ENCODE measurements around the gene TGFBR3L.

Gene TGFBR3L

GRCh38 chr19:7904074-7905020 is 10.3 kb upstream of the TGFBR3L start:
- DNase-seq = peak; percentile 56 to 61

GRCh38 chr19:7905268-7905667 is 9.4 kb upstream of the TGFBR3L start:
- no peak for DNase-seq

GRCh38 chr19:7905859-7906258 is 8.8 kb upstream of the TGFBR3L start:
- DNase-seq = no peak

GRCh38 chr19:7907122-7907521 is 7.5 kb upstream of the TGFBR3L start:
- no peak for DNase-seq

- DNase-seq = no peak
Measured at GRCh38 chr19:7907544-7907943, 7.1 kb upstream of the TGFBR3L start.

GRCh38 chr19:7908078-7908699 is 6.4 kb upstream of the TGFBR3L start:
- DNase-seq = no peak

- DNase-seq = no peak
Measured at GRCh38 chr19:7908742-7909461, 5.7 kb upstream of the TGFBR3L start.

GRCh38 chr19:7909471-7910067 is 5.1 kb upstream of the TGFBR3L start:
- DNase-seq = no peak

GRCh38 chr19:7910321-7911161 is 4.1 kb upstream of the TGFBR3L start:
- no peak for DNase-seq

- no peak for DNase-seq
Measured at GRCh38 chr19:7911508-7912143, 3.0 kb upstream of the TGFBR3L start.

- DNase-seq = no peak
Measured at GRCh38 chr19:7912144-7912696, 2.4 kb upstream of the TGFBR3L start.

GRCh38 chr19:7912697-7913564 is 1.7 kb upstream of the TGFBR3L start:
- no peak for DNase-seq

GRCh38 chr19:7913652-7914051 is 978 bp upstream of the TGFBR3L start:
- no peak for DNase-seq

- DNase-seq = no peak
Measured at GRCh38 chr19:7914099-7914498, 531 bp upstream of the TGFBR3L start.

GRCh38 chr19:7915250-7916102 is 846 bp downstream of the TGFBR3L start:
- DNase-seq = no peak

GRCh38 chr19:7916103-7916954 is 1.7 kb downstream of the TGFBR3L start:
- peak; percentile 59 to 67 for DNase-seq

- DNase-seq = no peak
Measured at GRCh38 chr19:7916955-7917266, 2.3 kb downstream of the TGFBR3L start.

GRCh38 chr19:7917267-7918061 is 2.8 kb downstream of the TGFBR3L start:
- peak; percentile 64 to 66 for DNase-seq

Measured in activated CD4-positive, alpha-beta T cell treated with anti-CD3 and anti-CD28 coated beads, Interleukin-2, amount 50 U/mL, for 48 hours (primary cell).